Stimulated activated CD8-positive, alpha-beta memory T cell treated with anti-CD3 and anti-CD28 coated beads, Interleukin-12 subunit alpha, Interleukin-12 subunit beta, amount 100 ng/mL, for 1 hour (primary cell): ENCODE results near the gene IFT88.

Experiments used
- DNase-seq: peaks from one replicate; pipeline ENCODE4 v3.0.0-alpha.2; 2020; ENCODE audit warnings: low read depth

The IFT88 gene

GRCh38 chr13:20716951-20717350 lies 150.0 kb downstream of the IFT88 start:
- no peak for DNase-seq

- no peak for DNase-seq
Observed at GRCh38 chr13:20717581-20718542, 150.9 kb downstream of the IFT88 start.

GRCh38 chr13:20718958-20719566 lies 152.1 kb downstream of the IFT88 start:
- no peak for DNase-seq

- no peak for DNase-seq
Observed at GRCh38 chr13:20719783-20720182, 152.8 kb downstream of the IFT88 start.

- DNase-seq = no peak
Observed at GRCh38 chr13:20720499-20720898, 153.5 kb downstream of the IFT88 start.

- no peak for DNase-seq
Observed at GRCh38 chr13:20721058-20721453, 154.1 kb downstream of the IFT88 start.

- no peak for DNase-seq
Observed at GRCh38 chr13:20721454-20722357, 154.7 kb downstream of the IFT88 start.

- DNase-seq = no peak
Observed at GRCh38 chr13:20727856-20728255, 160.9 kb downstream of the IFT88 start.

GRCh38 chr13:20728579-20729311 lies 161.8 kb downstream of the IFT88 start:
- DNase-seq = no peak

- DNase-seq = no peak
Observed at GRCh38 chr13:20729633-20730585, 163.0 kb downstream of the IFT88 start.

GRCh38 chr13:20738616-20739015 lies 171.7 kb downstream of the IFT88 start:
- DNase-seq = no peak

- DNase-seq = no peak
Observed at GRCh38 chr13:20740021-20740420, 173.1 kb downstream of the IFT88 start.
